Endodermal cell (in vitro differentiated cells): ENCODE measurements around the gene NEIL3. TPM values are rescaled to one million over a fixed set of nuclear protein-coding genes. Genes with fewer than 3 reads are reported as not detected.

ENCODE experiments used
- DNase-seq: peaks from one replicate; pipeline ENCODE4 v3.0.0-alpha.2; 2017
- H3K27ac ChIP-seq: 2 replicates; pipeline ENCODE4 v1.5.1; 2013; ENCODE audit warnings: mild to moderate bottlenecking, low read depth, low read length, moderate library complexity
- H3K27me3 ChIP-seq: 2 replicates; pipeline ENCODE4 v1.6.1; 2013; ENCODE audit warnings: mild to moderate bottlenecking, low read length, moderate library complexity; ENCODE audit not compliant: insufficient read depth, control insufficient read depth, poor library complexity, severe bottlenecking
- H3K36me3 ChIP-seq: 2 replicates; pipeline ENCODE4 v1.7.0; 2013; ENCODE audit warnings: mild to moderate bottlenecking, low read length, moderate library complexity; ENCODE audit not compliant: control insufficient read depth, insufficient read depth
- H3K4me1 ChIP-seq: one replicate; pipeline ENCODE4 v1.7.0; 2013; ENCODE audit warnings: low read length; ENCODE audit not compliant: control insufficient read depth, insufficient read depth
- H3K4me3 ChIP-seq: 2 replicates; pipeline ENCODE4 v1.5.1; 2013; ENCODE audit warnings: mild to moderate bottlenecking, low read length, moderate library complexity
- H3K9ac ChIP-seq: 2 replicates; pipeline ENCODE4 v1.6.1; 2013; ENCODE audit warnings: mild to moderate bottlenecking, low read length, moderate library complexity; ENCODE audit not compliant: poor library complexity, severe bottlenecking; ENCODE audit errors: extremely low read depth
- H3K9me3 ChIP-seq: 2 replicates; pipeline ENCODE4 v1.6.1; 2013; ENCODE audit warnings: mild to moderate bottlenecking, low read length, moderate library complexity; ENCODE audit not compliant: control insufficient read depth
- H3K27ac Mint-ChIP-seq: 2 replicates; pipeline ENCODE4 v1.8.0; 2020; ENCODE audit warnings: mixed read lengths
- H3K27me3 Mint-ChIP-seq: 2 replicates; pipeline ENCODE4 v1.8.0; 2021; ENCODE audit warnings: mild to moderate bottlenecking, mixed read lengths; ENCODE audit not compliant: insufficient read depth
- H3K36me3 Mint-ChIP-seq: 2 replicates; pipeline ENCODE4 v1.8.0; 2020; ENCODE audit warnings: low read depth, mixed read lengths
- H3K4me1 Mint-ChIP-seq: 2 replicates; pipeline ENCODE4 v1.8.0; 2020; ENCODE audit warnings: mixed read lengths
- H3K4me3 Mint-ChIP-seq: 2 replicates; pipeline ENCODE4 v1.8.0; 2020; ENCODE audit warnings: mild to moderate bottlenecking, moderate library complexity, mixed read lengths
- H3K9me3 Mint-ChIP-seq: 2 replicates; pipeline ENCODE4 v1.8.0; 2020; ENCODE audit warnings: mild to moderate bottlenecking, mixed read lengths
- WGBS, 2 experiments: methylation state at CpG; one replicate each; pipeline versions ENCODE4 v1.1.5 to v1.1.7; 2013; ENCODE audit warnings: missing lambda C conversion rate in 2 of 2, mixed read lengths in 1 of 2; ENCODE audit not compliant: insufficient coverage in 1 of 2, insufficient read length in 1 of 2; 5-methylcytosine and 5-hydroxymethylcytosine counted together
- total RNA-seq, 2 donors: library from RNA; stranded (reverse); fragmentation: NEBNext Ultra II Directional in 1 of 2; extraction: Animal tissue kit (Norgen Biotek cat#: 25700) in 1 of 2; gene quantifications; 2 replicates in 1 of 2; 3 replicates in 1 of 2; pipeline ENCODE4 v1.2.1, GENCODE V29; 2021
- TF ChIP-seq, protein P1 (sequence below): fragments of 200-600 bp; sonication (generic); conservative IDR thresholded peaks from 2 replicates; pipeline ENCODE4 v1.5.0; 2021; ENCODE audit warnings: antibody characterized with exemption, mild to moderate bottlenecking

The NEIL3 gene
- total RNA-seq, 2 donors from 2014 or later = 9.1 to 15.1 TPM

- Mint-ChIP-seq H3K36me3 (no peaks in the 10 kb centered on the region), H3K27ac (no peak overlapping the region), H3K27me3 (no peaks in the 10 kb centered on the region), H3K4me3 (no peak overlapping the region), H3K4me1 (peaks cover 10% of the 10 kb centered on the region), H3K9me3 (peaks cover 2% of the 10 kb centered on the region)
- no peak for DNase-seq
- Histone ChIP-seq H3K27ac (no peak overlapping the region), H3K27me3 (no peaks in the 10 kb centered on the region), H3K4me3 (no peak overlapping the region), H3K36me3 (no peaks in the 10 kb centered on the region), H3K4me1 (no peaks in the 10 kb centered on the region), H3K9me3 (peaks cover 5% of the 10 kb centered on the region), H3K9ac (no peak overlapping the region)
- WGBS, 2 experiments = 88 to 100% methylated on average over 1 to 2 of the region's 2 CpGs
- TF ChIP-seq, protein P1, sequence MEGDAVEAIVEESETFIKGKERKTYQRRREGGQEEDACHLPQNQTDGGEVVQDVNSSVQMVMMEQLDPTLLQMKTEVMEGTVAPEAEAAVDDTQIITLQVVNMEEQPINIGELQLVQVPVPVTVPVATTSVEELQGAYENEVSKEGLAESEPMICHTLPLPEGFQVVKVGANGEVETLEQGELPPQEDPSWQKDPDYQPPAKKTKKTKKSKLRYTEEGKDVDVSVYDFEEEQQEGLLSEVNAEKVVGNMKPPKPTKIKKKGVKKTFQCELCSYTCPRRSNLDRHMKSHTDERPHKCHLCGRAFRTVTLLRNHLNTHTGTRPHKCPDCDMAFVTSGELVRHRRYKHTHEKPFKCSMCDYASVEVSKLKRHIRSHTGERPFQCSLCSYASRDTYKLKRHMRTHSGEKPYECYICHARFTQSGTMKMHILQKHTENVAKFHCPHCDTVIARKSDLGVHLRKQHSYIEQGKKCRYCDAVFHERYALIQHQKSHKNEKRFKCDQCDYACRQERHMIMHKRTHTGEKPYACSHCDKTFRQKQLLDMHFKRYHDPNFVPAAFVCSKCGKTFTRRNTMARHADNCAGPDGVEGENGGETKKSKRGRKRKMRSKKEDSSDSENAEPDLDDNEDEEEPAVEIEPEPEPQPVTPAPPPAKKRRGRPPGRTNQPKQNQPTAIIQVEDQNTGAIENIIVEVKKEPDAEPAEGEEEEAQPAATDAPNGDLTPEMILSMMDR = no peak
These were observed 90.4 kb downstream of the NEIL3 start for GRCh38 chr4:177400030-177400429.

- Histone ChIP-seq H3K9me3 (peaks cover 5% of the 10 kb centered on the region), H3K4me3 (no peak overlapping the region), H3K36me3 (no peaks in the 10 kb centered on the region), H3K9ac (no peak overlapping the region), H3K27ac (no peak overlapping the region), H3K27me3 (no peaks in the 10 kb centered on the region), H3K4me1 (no peaks in the 10 kb centered on the region)
- Mint-ChIP-seq H3K4me3 (no peak overlapping the region), H3K27me3 (no peaks in the 10 kb centered on the region), H3K4me1 (peaks cover 10% of the 10 kb centered on the region), H3K27ac (no peak overlapping the region), H3K9me3 (peaks cover 2% of the 10 kb centered on the region), H3K36me3 (no peaks in the 10 kb centered on the region)
- no peak for DNase-seq
- 90 to 92% methylated on average over 2 to 5 of the region's 5 CpGs for WGBS, 2 experiments
- TF ChIP-seq, protein P1 = no peak
These were observed 92.1 kb downstream of the NEIL3 start for GRCh38 chr4:177401658-177402273.

DNA sequence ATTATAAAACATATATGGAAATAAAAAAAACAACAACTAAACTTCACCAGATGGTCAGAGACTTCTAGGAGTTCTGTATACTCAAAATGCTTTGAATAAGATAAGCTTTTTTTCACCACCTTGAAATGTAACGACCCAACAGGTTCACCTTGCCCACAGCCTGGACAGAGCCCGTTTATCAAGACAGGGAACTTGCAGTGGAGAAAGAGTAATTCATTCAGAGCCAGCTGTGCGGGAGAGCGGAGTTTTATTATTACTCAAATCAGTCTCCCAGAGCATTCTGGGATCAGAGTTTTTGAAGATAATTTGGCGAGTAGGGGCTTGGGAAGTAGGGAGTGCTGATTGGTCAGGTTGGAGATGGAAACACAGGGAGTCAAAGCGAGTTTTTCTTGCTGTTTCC lies 94.1 kb downstream of the NEIL3 start:
- Histone ChIP-seq H3K27me3 (no peaks in the 10 kb centered on the region), H3K9me3 (no peaks in the 10 kb centered on the region), H3K4me1 (no peaks in the 10 kb centered on the region), H3K9ac (no peak overlapping the region), H3K36me3 (no peaks in the 10 kb centered on the region), H3K4me3 (no peak overlapping the region), H3K27ac (no peak overlapping the region)
- TF ChIP-seq, protein P1 = no peak
- Mint-ChIP-seq H3K27ac (no peak overlapping the region), H3K9me3 (no peaks in the 10 kb centered on the region), H3K27me3 (no peaks in the 10 kb centered on the region), H3K36me3 (no peaks in the 10 kb centered on the region), H3K4me1 (peaks cover 10% of the 10 kb centered on the region), H3K4me3 (no peak overlapping the region)
- WGBS, 2 experiments = 90 to 93% methylated on average over 3 to 6 of the region's 6 CpGs
- DNase-seq = no peak
